ENCODE measurements around the gene STON2. TPM values are rescaled to one million over a fixed set of nuclear protein-coding genes. Genes with fewer than 3 reads are reported as not detected.

STON2 gene
- total RNA-seq, 1 experiment from 2014 or later = 0.36 TPM

DNA sequence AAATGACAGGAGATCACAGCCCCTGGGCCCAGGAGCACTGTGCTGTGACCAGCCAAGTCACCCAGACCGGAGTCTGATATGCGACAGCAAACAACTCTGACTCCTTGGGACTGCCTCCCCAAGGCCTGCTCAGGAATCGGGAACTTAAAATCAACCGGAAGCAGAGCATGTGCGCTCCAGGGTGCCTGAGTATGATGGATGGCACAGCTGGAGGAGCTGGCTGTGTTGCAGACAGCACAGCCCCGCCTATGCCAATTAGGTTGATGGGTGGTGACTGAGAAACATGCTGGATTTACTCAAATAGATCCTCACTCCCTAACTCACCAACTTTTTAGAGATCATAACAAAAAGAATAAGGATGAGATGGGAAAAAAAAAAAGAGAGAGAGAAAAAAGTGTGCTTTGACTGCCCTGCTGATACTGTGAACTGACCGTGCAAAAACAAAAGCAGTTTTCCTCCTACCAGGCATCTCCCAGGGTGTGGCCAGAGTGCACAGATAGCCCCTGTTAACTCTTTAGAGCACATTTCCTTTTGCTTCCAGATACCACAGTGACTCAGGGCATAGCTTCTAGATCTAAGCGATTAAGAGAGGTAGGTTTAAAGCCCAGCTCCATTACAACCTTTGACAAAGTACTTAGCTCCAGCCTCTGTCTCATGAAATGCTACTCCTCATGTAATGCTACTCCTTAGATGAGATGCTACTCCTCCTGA is 27.4 kb upstream of the STON2 start:
- no peaks in the 10 kb centered on the region for H3K36me3 ChIP-seq (ENCODE audit: control insufficient read depth, insufficient read depth, low read length)
- H3K4me1 ChIP-seq (ENCODE audit: control insufficient read depth, insufficient read depth, low read length) = no peaks in the 10 kb centered on the region
- no peak overlapping the region for H3K4me3 ChIP-seq (ENCODE audit: low read depth in 2 of 2, low read length in 2 of 2)
- intact Hi-C loops (cut with micrococcal nuclease; ENCODE audit: unreplicated experiment) = no loop called here
- no peaks in the 10 kb centered on the region for H3K9me3 ChIP-seq (ENCODE audit: control insufficient read depth, insufficient read depth, low read depth, low read length)
- ATAC-seq (no peak), DNase-seq (ENCODE audit: low read depth, low spot score) (no peak)
- in situ Hi-C loops (cut with HindIII; ENCODE audit: low pct_unique_long_range_greater_than_20kb, low sequenced_read_pairs) = no loop called here
- no TSS peak for BruUV-seq (replicated peaks)
- TF ChIP-seq TCF7L2 (IDR thresholded peaks at IDR 0.05; ENCODE audit: low read depth, low read length) (no peak), POLR2AphosphoS5 (IDR thresholded peaks at IDR 0.05; ENCODE audit: low read depth, low read length) (no peak), SIN3A (IDR thresholded peaks at IDR 0.05; ENCODE audit: borderline replicate concordance, insufficient read depth, low read depth, low read length) (no peak)
- TF ChIP-seq, protein P1, sequence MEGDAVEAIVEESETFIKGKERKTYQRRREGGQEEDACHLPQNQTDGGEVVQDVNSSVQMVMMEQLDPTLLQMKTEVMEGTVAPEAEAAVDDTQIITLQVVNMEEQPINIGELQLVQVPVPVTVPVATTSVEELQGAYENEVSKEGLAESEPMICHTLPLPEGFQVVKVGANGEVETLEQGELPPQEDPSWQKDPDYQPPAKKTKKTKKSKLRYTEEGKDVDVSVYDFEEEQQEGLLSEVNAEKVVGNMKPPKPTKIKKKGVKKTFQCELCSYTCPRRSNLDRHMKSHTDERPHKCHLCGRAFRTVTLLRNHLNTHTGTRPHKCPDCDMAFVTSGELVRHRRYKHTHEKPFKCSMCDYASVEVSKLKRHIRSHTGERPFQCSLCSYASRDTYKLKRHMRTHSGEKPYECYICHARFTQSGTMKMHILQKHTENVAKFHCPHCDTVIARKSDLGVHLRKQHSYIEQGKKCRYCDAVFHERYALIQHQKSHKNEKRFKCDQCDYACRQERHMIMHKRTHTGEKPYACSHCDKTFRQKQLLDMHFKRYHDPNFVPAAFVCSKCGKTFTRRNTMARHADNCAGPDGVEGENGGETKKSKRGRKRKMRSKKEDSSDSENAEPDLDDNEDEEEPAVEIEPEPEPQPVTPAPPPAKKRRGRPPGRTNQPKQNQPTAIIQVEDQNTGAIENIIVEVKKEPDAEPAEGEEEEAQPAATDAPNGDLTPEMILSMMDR (IDR thresholded peaks at IDR 0.05) = no peak
- TF ChIP-seq, protein P2, sequence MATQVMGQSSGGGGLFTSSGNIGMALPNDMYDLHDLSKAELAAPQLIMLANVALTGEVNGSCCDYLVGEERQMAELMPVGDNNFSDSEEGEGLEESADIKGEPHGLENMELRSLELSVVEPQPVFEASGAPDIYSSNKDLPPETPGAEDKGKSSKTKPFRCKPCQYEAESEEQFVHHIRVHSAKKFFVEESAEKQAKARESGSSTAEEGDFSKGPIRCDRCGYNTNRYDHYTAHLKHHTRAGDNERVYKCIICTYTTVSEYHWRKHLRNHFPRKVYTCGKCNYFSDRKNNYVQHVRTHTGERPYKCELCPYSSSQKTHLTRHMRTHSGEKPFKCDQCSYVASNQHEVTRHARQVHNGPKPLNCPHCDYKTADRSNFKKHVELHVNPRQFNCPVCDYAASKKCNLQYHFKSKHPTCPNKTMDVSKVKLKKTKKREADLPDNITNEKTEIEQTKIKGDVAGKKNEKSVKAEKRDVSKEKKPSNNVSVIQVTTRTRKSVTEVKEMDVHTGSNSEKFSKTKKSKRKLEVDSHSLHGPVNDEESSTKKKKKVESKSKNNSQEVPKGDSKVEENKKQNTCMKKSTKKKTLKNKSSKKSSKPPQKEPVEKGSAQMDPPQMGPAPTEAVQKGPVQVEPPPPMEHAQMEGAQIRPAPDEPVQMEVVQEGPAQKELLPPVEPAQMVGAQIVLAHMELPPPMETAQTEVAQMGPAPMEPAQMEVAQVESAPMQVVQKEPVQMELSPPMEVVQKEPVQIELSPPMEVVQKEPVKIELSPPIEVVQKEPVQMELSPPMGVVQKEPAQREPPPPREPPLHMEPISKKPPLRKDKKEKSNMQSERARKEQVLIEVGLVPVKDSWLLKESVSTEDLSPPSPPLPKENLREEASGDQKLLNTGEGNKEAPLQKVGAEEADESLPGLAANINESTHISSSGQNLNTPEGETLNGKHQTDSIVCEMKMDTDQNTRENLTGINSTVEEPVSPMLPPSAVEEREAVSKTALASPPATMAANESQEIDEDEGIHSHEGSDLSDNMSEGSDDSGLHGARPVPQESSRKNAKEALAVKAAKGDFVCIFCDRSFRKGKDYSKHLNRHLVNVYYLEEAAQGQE (IDR thresholded peaks at IDR 0.05; ENCODE audit: insufficient read depth in 1 of 2, low read depth in 2 of 2, low read length in 1 of 2) = no peak
- ChIA-PET CTCF (no interaction called here), POLR2A (no interaction called here)
- H3K27ac ChIP-seq (ENCODE audit: low read length) = no peak overlapping the region
- H3K27me3 ChIP-seq (ENCODE audit: control insufficient read depth, insufficient read depth, low read length) = 0 out of 2 replicates have a peak, but pooled peaks cover 2% of the 10 kb centered on the region

DNA sequence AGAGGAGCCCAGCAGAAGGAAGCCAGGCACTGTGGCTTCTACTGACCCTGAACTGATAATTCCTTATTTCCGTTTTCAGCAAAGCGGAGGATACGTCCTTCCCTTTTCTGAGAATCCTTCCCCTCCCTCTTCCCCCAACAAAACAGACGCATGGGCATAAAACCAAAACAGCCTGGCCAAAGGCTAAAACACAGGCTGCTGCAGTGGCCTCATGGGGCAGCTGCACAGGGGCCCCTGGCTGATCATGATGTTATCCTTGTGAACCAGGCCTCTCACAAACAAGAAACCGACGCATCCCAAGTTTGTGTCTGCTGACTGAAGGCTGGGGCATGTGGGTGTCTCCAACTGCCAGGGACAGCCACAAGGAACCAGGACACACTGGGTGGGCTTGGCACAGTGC is 23.4 kb upstream of the STON2 start:
- BruUV-seq (replicated peaks) = no TSS peak
- ATAC-seq (no peak), DNase-seq (ENCODE audit: low read depth, low spot score) (no peak)
- in situ Hi-C loops (cut with HindIII; ENCODE audit: low pct_unique_long_range_greater_than_20kb, low sequenced_read_pairs) = no loop called here
- TF ChIP-seq POLR2AphosphoS5 (IDR thresholded peaks at IDR 0.05; ENCODE audit: low read depth, low read length) (no peak), SIN3A (IDR thresholded peaks at IDR 0.05; ENCODE audit: borderline replicate concordance, insufficient read depth, low read depth, low read length) (no peak), TCF7L2 (IDR thresholded peaks at IDR 0.05; ENCODE audit: low read depth, low read length) (no peak)
- TF ChIP-seq, protein P1 (IDR thresholded peaks at IDR 0.05) = no peak
- TF ChIP-seq, protein P2 (IDR thresholded peaks at IDR 0.05; ENCODE audit: insufficient read depth in 1 of 2, low read depth in 2 of 2, low read length in 1 of 2) = no peak
- ChIA-PET POLR2A (no interaction called here), CTCF (no interaction called here)
- H3K4me1 ChIP-seq (ENCODE audit: control insufficient read depth, insufficient read depth, low read length) = no peaks in the 10 kb centered on the region
- intact Hi-C loops (cut with micrococcal nuclease; ENCODE audit: unreplicated experiment) = no loop called here
- H3K27me3 ChIP-seq (ENCODE audit: control insufficient read depth, insufficient read depth, low read length) = 0 out of 2 replicates have a peak, but pooled peaks cover 2% of the 10 kb centered on the region
- no peak overlapping the region for H3K27ac ChIP-seq (ENCODE audit: low read length)
- no peaks in the 10 kb centered on the region for H3K36me3 ChIP-seq (ENCODE audit: control insufficient read depth, insufficient read depth, low read length)
- H3K9me3 ChIP-seq (ENCODE audit: control insufficient read depth, insufficient read depth, low read depth, low read length) = no peaks in the 10 kb centered on the region
- no peak overlapping the region for H3K4me3 ChIP-seq (ENCODE audit: low read depth in 2 of 2, low read length in 2 of 2)
